GM23338 (cell line): ENCODE measurements around the gene PLEKHG2. TPM values are rescaled to one million over a fixed set of nuclear protein-coding genes. Genes with fewer than 3 reads are reported as not detected.

Experiments used
- CREB1 ChIP-seq: fragments of 250-450 bp; sonication (Bioruptor Pico); IDR thresholded peaks from 2 replicates; pipeline ENCODE4 v1.5.0; 2020; ENCODE audit warnings: low read depth, mild to moderate bottlenecking, moderate library complexity
- EZH2 ChIP-seq: fragments of 200-600 bp; sonication (generic); IDR thresholded peaks from one replicate; pipeline ENCODE4 v1.8.0; 2017; ENCODE audit warnings: antibody characterized with exemption, mild to moderate bottlenecking, low read depth; ENCODE audit not compliant: unreplicated experiment
- EZH2phosphoT487 ChIP-seq: fragments of 200-600 bp; sonication (generic); IDR thresholded peaks from one replicate; pipeline ENCODE4 v1.8.1; 2018; ENCODE audit warnings: antibody characterized with exemption; ENCODE audit not compliant: unreplicated experiment
- JUNB ChIP-seq: IDR thresholded peaks from one replicate; pipeline ENCODE4 v1.6.1; 2016; ENCODE audit warnings: antibody characterized with exemption; ENCODE audit not compliant: unreplicated experiment
- NANOG ChIP-seq: IDR thresholded peaks from 2 replicates; pipeline ENCODE4 v1.6.1; 2016; ENCODE audit warnings: antibody characterized with exemption, borderline replicate concordance
- STAT1 ChIP-seq: IDR thresholded peaks from one replicate; pipeline ENCODE4 v1.6.1; 2016; ENCODE audit warnings: antibody characterized with exemption; ENCODE audit not compliant: unreplicated experiment
- ZNF114 ChIP-seq: fragments of 250-450 bp; sonication (Bioruptor Pico); IDR thresholded peaks from 2 replicates; pipeline ENCODE4 v1.5.0; 2020; ENCODE audit warnings: mild to moderate bottlenecking, moderate library complexity
- ZNF331 ChIP-seq: fragments of 250-450 bp; sonication (Bioruptor Pico); IDR thresholded peaks from 2 replicates; pipeline ENCODE4 v1.5.0; 2020; ENCODE audit warnings: low read depth, mild to moderate bottlenecking, moderate library complexity
- polyA plus RNA-seq: library from polyadenylated mRNA; unstranded; fragments of >200 nt; fragmentation: Nextera tagmentation; extraction: Ambion mirVana; gene quantifications from 2 replicates; pipeline ENCODE4 v1.2.1, GENCODE V29; 2016
- total RNA-seq: library from RNA; depleted of rRNA; stranded (reverse); fragments of >200 nt; shearing (Covaris generic); gene quantifications from 2 replicates; pipeline ENCODE4 v1.2.3, GENCODE V29; 2014
- TF ChIP-seq, protein P1 (sequence below): IDR thresholded peaks from one replicate; pipeline ENCODE4 v1.6.1; 2018; ENCODE audit warnings: antibody characterized with exemption; ENCODE audit not compliant: unreplicated experiment
- TF ChIP-seq, protein P2 (sequence below), 2 experiments: fragments of 200-600 bp in 1 of 2; sonication (generic) in 1 of 2; conservative IDR thresholded peaks; 2 replicates each; pipeline versions ENCODE4 v1.5.1 to v1.6.1; 2016 to 2017; ENCODE audit warnings: antibody characterized with exemption in 2 of 2, low read depth in 2 of 2, mild to moderate bottlenecking in 2 of 2, moderate library complexity in 1 of 2
- TF ChIP-seq, protein P3 (sequence below): IDR thresholded peaks from 2 replicates; pipeline ENCODE4 v1.6.1; 2016; ENCODE audit warnings: antibody characterized with exemption

PLEKHG2 gene
- total and polyA plus RNA-seq, 2 experiments from 2014 or later = 15.5 to 41.3 TPM

GRCh38 chr19:39434123-39435076 is 21.9 kb downstream of the PLEKHG2 start (continued):
- TF ChIP-seq, protein P1, sequence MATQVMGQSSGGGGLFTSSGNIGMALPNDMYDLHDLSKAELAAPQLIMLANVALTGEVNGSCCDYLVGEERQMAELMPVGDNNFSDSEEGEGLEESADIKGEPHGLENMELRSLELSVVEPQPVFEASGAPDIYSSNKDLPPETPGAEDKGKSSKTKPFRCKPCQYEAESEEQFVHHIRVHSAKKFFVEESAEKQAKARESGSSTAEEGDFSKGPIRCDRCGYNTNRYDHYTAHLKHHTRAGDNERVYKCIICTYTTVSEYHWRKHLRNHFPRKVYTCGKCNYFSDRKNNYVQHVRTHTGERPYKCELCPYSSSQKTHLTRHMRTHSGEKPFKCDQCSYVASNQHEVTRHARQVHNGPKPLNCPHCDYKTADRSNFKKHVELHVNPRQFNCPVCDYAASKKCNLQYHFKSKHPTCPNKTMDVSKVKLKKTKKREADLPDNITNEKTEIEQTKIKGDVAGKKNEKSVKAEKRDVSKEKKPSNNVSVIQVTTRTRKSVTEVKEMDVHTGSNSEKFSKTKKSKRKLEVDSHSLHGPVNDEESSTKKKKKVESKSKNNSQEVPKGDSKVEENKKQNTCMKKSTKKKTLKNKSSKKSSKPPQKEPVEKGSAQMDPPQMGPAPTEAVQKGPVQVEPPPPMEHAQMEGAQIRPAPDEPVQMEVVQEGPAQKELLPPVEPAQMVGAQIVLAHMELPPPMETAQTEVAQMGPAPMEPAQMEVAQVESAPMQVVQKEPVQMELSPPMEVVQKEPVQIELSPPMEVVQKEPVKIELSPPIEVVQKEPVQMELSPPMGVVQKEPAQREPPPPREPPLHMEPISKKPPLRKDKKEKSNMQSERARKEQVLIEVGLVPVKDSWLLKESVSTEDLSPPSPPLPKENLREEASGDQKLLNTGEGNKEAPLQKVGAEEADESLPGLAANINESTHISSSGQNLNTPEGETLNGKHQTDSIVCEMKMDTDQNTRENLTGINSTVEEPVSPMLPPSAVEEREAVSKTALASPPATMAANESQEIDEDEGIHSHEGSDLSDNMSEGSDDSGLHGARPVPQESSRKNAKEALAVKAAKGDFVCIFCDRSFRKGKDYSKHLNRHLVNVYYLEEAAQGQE = no peak
- TF ChIP-seq STAT1 (no peak), ZNF114 (CRISPR knock-in tag) (no peak), EZH2phosphoT487 (no peak), ZNF331 (no peak), CREB1 (CRISPR knock-in tag) (no peak), EZH2 (no peak), JUNB (no peak), NANOG (no peak)
- TF ChIP-seq, protein P2, sequence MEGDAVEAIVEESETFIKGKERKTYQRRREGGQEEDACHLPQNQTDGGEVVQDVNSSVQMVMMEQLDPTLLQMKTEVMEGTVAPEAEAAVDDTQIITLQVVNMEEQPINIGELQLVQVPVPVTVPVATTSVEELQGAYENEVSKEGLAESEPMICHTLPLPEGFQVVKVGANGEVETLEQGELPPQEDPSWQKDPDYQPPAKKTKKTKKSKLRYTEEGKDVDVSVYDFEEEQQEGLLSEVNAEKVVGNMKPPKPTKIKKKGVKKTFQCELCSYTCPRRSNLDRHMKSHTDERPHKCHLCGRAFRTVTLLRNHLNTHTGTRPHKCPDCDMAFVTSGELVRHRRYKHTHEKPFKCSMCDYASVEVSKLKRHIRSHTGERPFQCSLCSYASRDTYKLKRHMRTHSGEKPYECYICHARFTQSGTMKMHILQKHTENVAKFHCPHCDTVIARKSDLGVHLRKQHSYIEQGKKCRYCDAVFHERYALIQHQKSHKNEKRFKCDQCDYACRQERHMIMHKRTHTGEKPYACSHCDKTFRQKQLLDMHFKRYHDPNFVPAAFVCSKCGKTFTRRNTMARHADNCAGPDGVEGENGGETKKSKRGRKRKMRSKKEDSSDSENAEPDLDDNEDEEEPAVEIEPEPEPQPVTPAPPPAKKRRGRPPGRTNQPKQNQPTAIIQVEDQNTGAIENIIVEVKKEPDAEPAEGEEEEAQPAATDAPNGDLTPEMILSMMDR (conservative IDR thresholded peaks at IDR 0.05; ENCODE audit: low read depth in 2 of 2) = no peak
- TF ChIP-seq, protein P3, sequence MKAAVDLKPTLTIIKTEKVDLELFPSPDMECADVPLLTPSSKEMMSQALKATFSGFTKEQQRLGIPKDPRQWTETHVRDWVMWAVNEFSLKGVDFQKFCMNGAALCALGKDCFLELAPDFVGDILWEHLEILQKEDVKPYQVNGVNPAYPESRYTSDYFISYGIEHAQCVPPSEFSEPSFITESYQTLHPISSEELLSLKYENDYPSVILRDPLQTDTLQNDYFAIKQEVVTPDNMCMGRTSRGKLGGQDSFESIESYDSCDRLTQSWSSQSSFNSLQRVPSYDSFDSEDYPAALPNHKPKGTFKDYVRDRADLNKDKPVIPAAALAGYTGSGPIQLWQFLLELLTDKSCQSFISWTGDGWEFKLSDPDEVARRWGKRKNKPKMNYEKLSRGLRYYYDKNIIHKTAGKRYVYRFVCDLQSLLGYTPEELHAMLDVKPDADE = no peak
